OCI-LY1 (cell line): ENCODE measurements around the gene MYH15.

ENCODE experiments used
- EZH2 ChIP-seq: fragments of 200-600 bp; sonication (generic), shearing (Covaris generic); IDR thresholded peaks from 2 replicates; pipeline ENCODE4 v1.8.0; 2017; ENCODE audit warnings: borderline replicate concordance, mixed run types, mild to moderate bottlenecking, antibody characterized with exemption, low read length, moderate library complexity, mixed read lengths
- TF ChIP-seq, protein P1 (sequence below): fragments of 200-600 bp; sonication (generic), shearing (Covaris generic); IDR thresholded peaks from 2 replicates; pipeline ENCODE4 v1.5.1; 2017; ENCODE audit warnings: mild to moderate bottlenecking, antibody characterized with exemption, low read length, moderate library complexity, mixed read lengths

DNA sequence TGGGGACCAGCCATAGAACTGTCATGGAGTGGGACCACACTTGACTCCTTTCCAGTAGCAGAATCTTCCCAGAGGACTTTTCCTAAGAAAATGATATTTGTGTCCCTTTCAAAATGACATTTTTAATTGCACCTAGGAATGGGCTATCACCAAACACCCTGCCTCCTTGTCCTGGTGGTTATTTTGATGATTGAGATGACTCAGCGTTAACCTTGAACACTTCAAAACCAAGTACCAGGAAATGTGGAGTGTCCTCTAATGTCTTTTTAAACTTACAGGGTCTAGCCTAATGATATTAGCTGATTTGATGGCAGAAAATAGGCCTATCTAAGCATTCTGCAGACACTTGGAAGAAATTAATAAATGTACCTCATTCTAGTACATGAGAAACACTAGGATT, 123.3 kb downstream of the MYH15 start:
- TF ChIP-seq, protein P1, sequence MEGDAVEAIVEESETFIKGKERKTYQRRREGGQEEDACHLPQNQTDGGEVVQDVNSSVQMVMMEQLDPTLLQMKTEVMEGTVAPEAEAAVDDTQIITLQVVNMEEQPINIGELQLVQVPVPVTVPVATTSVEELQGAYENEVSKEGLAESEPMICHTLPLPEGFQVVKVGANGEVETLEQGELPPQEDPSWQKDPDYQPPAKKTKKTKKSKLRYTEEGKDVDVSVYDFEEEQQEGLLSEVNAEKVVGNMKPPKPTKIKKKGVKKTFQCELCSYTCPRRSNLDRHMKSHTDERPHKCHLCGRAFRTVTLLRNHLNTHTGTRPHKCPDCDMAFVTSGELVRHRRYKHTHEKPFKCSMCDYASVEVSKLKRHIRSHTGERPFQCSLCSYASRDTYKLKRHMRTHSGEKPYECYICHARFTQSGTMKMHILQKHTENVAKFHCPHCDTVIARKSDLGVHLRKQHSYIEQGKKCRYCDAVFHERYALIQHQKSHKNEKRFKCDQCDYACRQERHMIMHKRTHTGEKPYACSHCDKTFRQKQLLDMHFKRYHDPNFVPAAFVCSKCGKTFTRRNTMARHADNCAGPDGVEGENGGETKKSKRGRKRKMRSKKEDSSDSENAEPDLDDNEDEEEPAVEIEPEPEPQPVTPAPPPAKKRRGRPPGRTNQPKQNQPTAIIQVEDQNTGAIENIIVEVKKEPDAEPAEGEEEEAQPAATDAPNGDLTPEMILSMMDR = no peak
- no peak for TF ChIP-seq EZH2
